ENCODE measurements around the gene KIDINS220.

The KIDINS220 gene

DNA sequence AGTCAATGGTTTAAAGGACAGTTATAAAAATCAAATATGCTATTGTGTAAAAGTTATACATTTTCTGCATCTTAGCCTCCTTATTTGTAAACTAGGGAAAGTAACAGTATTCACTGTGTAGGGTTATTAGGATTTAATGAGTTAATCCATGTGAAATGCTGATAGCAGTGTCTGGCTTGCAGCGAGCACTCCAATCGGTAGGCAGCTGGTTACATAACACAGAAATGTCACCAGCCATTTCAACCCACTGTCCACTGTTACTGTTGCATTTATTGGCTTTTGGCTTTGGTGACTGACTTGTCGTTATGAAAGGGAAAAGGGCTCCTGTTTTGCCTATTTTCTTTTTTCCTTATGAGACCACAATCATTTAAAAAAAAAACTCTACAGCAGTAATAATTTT, 116.7 kb downstream of the KIDINS220 start:
- TF ChIP-seq CTCF (IDR thresholded peaks at IDR 0.05; ENCODE audit: low read depth, low read length) = no peak
- no peaks in the 10 kb centered on the region; the same call in 1 of the 2 replicates for H3K36me3 ChIP-seq

GRCh38 chr2:8719528-8719927, 117.9 kb downstream of the KIDINS220 start:
- Histone ChIP-seq H3K36me3 (no peaks in the 10 kb centered on the region), H3K27me3 (no peaks in the 10 kb centered on the region), H3K4me1 (no peaks in the 10 kb centered on the region), H3K4me3 (ENCODE audit: low read depth, low read length) (no peak overlapping the region), H3K9me3 (no peaks in the 10 kb centered on the region)
- DNase-seq = no peak
- no peak for TF ChIP-seq CTCF (IDR thresholded peaks at IDR 0.05; ENCODE audit: low read depth, low read length)

More for the DNA sequence above, 116.7 kb downstream of the KIDINS220 start:
- no peaks in the 10 kb centered on the region for H3K27me3 ChIP-seq
- H3K9me3 ChIP-seq = no peaks in the 10 kb centered on the region
- no peaks in the 10 kb centered on the region for H3K4me1 ChIP-seq
- no peak for DNase-seq
- no peak overlapping the region for H3K4me3 ChIP-seq (ENCODE audit: low read depth, low read length)

DNA sequence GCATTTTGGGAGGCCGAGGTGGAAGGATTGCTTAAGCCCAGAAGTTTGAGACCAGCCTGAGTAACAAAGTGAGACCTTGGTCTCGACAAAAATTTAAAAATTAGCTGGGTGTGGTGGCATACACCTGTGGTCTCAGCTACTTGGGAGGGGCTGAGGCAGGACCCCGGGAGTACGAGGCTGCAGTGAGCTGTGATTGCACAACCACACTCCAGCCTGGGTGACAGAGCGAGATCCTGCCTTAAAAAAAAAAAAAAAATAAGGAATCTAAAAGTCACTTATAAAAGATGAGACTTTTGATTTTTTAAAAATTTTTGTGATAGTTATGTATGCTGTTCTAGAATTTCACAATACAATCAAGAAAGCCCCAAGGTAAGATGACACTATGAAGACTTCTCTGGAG, 122.4 kb downstream of the KIDINS220 start:
- H3K36me3 ChIP-seq = no peaks in the 10 kb centered on the region
- TF ChIP-seq CTCF (IDR thresholded peaks at IDR 0.05; ENCODE audit: low read depth, low read length) = no peak
- no peak for DNase-seq
- no peaks in the 10 kb centered on the region for H3K9me3 ChIP-seq
- H3K4me3 ChIP-seq (ENCODE audit: low read depth, low read length) = no peak overlapping the region
- H3K4me1 ChIP-seq = no peaks in the 10 kb centered on the region
- H3K27me3 ChIP-seq = no peaks in the 10 kb centered on the region

- TF ChIP-seq CTCF (IDR thresholded peaks at IDR 0.05; ENCODE audit: low read depth, low read length) = no peak
- Histone ChIP-seq H3K36me3 (no peaks in the 10 kb centered on the region), H3K27me3 (no peaks in the 10 kb centered on the region), H3K9me3 (no peaks in the 10 kb centered on the region), H3K4me3 (ENCODE audit: low read depth, low read length) (no peak overlapping the region), H3K4me1 (no peaks in the 10 kb centered on the region)
- DNase-seq = no peak
Measured at GRCh38 chr2:8714283-8714682, 123.1 kb downstream of the KIDINS220 start.

DNA sequence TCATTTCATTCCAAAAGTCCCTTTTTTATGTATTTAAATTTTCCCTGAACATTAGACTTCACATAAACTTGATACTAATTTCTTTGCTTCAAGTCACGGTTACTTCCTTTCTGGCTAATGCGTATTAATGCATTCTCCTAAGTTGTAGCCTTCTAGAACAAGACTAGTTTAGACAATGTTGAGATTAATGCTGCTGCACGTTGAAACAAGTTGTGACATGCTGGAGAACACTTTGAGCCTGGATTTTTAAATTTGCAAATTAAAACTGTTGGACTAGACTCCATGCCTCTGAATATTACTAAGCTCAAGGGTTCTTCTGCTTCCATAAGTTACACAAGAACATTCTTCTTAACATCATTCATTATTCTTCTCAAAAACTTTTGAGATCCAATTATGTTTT, 126.5 kb downstream of the KIDINS220 start:
- H3K4me1 ChIP-seq = peaks cover 2% of the 10 kb centered on the region; the same call in 1 of the 2 replicates
- no peaks in the 10 kb centered on the region for H3K27me3 ChIP-seq
- TF ChIP-seq CTCF (IDR thresholded peaks at IDR 0.05; ENCODE audit: low read depth, low read length) = no peak
- H3K36me3 ChIP-seq = no peaks in the 10 kb centered on the region
- no peak overlapping the region for H3K4me3 ChIP-seq (ENCODE audit: low read depth, low read length)
- no peak for DNase-seq
- H3K9me3 ChIP-seq = no peaks in the 10 kb centered on the region

GRCh38 chr2:8709611-8710010, 127.8 kb downstream of the KIDINS220 start:
- H3K27me3 ChIP-seq = no peaks in the 10 kb centered on the region
- TF ChIP-seq CTCF (IDR thresholded peaks at IDR 0.05; ENCODE audit: low read depth, low read length) = no peak

More at GRCh38 chr2:8709611-8710010, 127.8 kb downstream of the KIDINS220 start:
- Histone ChIP-seq H3K36me3 (no peaks in the 10 kb centered on the region), H3K9me3 (no peaks in the 10 kb centered on the region), H3K4me1 (peaks cover 2% of the 10 kb centered on the region; the same call in 1 of the 2 replicates), H3K4me3 (ENCODE audit: low read depth, low read length) (no peak overlapping the region)
- no peak for DNase-seq

All from BE2C (cell line).